Neural cell (in vitro differentiated cells): ENCODE results near the gene ADCY5.

Experiments used
- EZH2 ChIP-seq: fragments of 200-600, 300-800 bp; shearing (Covaris generic), sonication (generic); IDR thresholded peaks from 2 replicates; pipeline ENCODE4 v1.6.1; 2014; ENCODE audit warnings: antibody characterized with exemption, low read length, borderline replicate concordance, mild to moderate bottlenecking; ENCODE audit not compliant: insufficient read depth, poor library complexity, severe bottlenecking
- MXI1 ChIP-seq: fragments of 450-650 bp; conservative IDR thresholded peaks from 2 replicates; pipeline ENCODE4 v1.6.1; 2014; ENCODE audit warnings: antibody characterized with exemption, mild to moderate bottlenecking; ENCODE audit not compliant: poor library complexity, severe bottlenecking
- POLR2AphosphoS5 ChIP-seq: IDR thresholded peaks from 2 replicates; pipeline ENCODE4 v1.6.1; 2012
- RAD21 ChIP-seq: fragments of 450-650 bp; conservative IDR thresholded peaks from 2 replicates; pipeline ENCODE4 v1.6.1; 2014; ENCODE audit warnings: antibody characterized with exemption, mild to moderate bottlenecking, moderate library complexity
- SMC3 ChIP-seq: fragments of 450-650 bp; conservative IDR thresholded peaks from 2 replicates; pipeline ENCODE4 v1.6.1; 2014; ENCODE audit warnings: antibody characterized with exemption, mild to moderate bottlenecking, moderate library complexity; ENCODE audit not compliant: poor library complexity
- TF ChIP-seq, protein P1 (sequence below): fragments of 450-650 bp; IDR thresholded peaks from 2 replicates; pipeline ENCODE4 v1.5.1; 2014; ENCODE audit warnings: antibody characterized with exemption, mild to moderate bottlenecking, moderate library complexity; ENCODE audit not compliant: poor library complexity, severe bottlenecking
- TF ChIP-seq, protein P2 (sequence below): IDR thresholded peaks from 2 replicates; pipeline ENCODE4 v1.6.1; 2012; ENCODE audit warnings: borderline replicate concordance

DNA sequence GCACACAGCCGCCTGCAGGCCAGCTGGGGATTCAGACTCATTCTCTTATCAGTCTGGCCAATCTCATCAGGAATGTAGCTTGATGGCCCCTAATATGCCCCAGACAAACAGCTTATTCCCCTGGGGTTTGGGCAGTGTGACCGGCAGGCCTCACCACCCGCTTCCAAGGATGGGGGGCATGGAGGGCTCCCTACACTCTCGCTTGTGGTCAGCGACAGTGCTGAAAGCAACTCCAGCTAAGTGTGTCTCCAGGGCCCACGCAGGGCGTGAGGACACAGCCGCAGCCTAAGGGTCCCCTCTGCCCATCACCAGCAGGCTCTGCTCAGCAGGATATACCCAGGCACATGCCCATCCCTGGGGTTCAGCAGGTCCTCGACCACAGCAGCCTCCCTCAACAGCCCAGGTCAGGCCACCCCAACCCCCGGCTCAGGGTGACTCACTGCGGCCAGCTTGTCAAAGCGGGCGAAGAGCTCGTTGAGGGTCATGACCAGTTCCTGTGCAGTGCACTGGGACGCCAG is 116.7 kb downstream of the ADCY5 start:
- TF ChIP-seq, protein P1, sequence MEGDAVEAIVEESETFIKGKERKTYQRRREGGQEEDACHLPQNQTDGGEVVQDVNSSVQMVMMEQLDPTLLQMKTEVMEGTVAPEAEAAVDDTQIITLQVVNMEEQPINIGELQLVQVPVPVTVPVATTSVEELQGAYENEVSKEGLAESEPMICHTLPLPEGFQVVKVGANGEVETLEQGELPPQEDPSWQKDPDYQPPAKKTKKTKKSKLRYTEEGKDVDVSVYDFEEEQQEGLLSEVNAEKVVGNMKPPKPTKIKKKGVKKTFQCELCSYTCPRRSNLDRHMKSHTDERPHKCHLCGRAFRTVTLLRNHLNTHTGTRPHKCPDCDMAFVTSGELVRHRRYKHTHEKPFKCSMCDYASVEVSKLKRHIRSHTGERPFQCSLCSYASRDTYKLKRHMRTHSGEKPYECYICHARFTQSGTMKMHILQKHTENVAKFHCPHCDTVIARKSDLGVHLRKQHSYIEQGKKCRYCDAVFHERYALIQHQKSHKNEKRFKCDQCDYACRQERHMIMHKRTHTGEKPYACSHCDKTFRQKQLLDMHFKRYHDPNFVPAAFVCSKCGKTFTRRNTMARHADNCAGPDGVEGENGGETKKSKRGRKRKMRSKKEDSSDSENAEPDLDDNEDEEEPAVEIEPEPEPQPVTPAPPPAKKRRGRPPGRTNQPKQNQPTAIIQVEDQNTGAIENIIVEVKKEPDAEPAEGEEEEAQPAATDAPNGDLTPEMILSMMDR, result no peak
- TF ChIP-seq SMC3 (no peak), EZH2 (no peak), RAD21 (no peak), POLR2AphosphoS5 (no peak), MXI1 (no peak)
- TF ChIP-seq, protein P2, sequence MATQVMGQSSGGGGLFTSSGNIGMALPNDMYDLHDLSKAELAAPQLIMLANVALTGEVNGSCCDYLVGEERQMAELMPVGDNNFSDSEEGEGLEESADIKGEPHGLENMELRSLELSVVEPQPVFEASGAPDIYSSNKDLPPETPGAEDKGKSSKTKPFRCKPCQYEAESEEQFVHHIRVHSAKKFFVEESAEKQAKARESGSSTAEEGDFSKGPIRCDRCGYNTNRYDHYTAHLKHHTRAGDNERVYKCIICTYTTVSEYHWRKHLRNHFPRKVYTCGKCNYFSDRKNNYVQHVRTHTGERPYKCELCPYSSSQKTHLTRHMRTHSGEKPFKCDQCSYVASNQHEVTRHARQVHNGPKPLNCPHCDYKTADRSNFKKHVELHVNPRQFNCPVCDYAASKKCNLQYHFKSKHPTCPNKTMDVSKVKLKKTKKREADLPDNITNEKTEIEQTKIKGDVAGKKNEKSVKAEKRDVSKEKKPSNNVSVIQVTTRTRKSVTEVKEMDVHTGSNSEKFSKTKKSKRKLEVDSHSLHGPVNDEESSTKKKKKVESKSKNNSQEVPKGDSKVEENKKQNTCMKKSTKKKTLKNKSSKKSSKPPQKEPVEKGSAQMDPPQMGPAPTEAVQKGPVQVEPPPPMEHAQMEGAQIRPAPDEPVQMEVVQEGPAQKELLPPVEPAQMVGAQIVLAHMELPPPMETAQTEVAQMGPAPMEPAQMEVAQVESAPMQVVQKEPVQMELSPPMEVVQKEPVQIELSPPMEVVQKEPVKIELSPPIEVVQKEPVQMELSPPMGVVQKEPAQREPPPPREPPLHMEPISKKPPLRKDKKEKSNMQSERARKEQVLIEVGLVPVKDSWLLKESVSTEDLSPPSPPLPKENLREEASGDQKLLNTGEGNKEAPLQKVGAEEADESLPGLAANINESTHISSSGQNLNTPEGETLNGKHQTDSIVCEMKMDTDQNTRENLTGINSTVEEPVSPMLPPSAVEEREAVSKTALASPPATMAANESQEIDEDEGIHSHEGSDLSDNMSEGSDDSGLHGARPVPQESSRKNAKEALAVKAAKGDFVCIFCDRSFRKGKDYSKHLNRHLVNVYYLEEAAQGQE, result no peak
